SK-N-SH (cell line): ENCODE data around the gene CCDC40.

Source experiments
- CTCF ChIP-seq: fragments of 200-600 bp; sonication (generic); IDR thresholded peaks from 2 replicates; pipeline ENCODE4 v1.6.1; 2017; ENCODE audit warnings: antibody characterized with exemption, mild to moderate bottlenecking, moderate library complexity
- EP300 ChIP-seq, 2 experiments: IDR thresholded peaks; 2 replicates each; pipeline versions ENCODE4 v1.4.0 to v1.6.1; 2012; ENCODE audit warnings: borderline replicate concordance in 1 of 2, low read depth in 1 of 2, low read length in 1 of 2
- NRF1 ChIP-seq: IDR thresholded peaks from 2 replicates; pipeline ENCODE4 v1.6.1; 2012; ENCODE audit warnings: low read depth, mild to moderate bottlenecking, low read length
- POLR2AphosphoS5 ChIP-seq: IDR thresholded peaks from 2 replicates; pipeline ENCODE4 v1.6.1; 2012; ENCODE audit warnings: low read depth, low read length
- REST ChIP-seq: IDR thresholded peaks from 2 replicates; pipeline ENCODE4 v1.6.1; 2012; ENCODE audit warnings: mild to moderate bottlenecking, low read depth, low read length, moderate library complexity
- SIN3A ChIP-seq: IDR thresholded peaks from 2 replicates; pipeline ENCODE4 v1.6.1; 2012; ENCODE audit warnings: low read depth, mild to moderate bottlenecking, low read length, moderate library complexity, borderline replicate concordance
- YY1 ChIP-seq: IDR thresholded peaks from 2 replicates; pipeline ENCODE4 v1.4.0; 2012; ENCODE audit warnings: low read depth, mild to moderate bottlenecking

GRCh38 chr17:80081596-80081995 lies 45.2 kb downstream of the CCDC40 start:
- TF ChIP-seq EP300 (IDR thresholded peaks at IDR 0.05; ENCODE audit: borderline replicate concordance in 1 of 2, low read depth in 1 of 2, low read length in 1 of 2) (no peak), CTCF (no peak), YY1 (no peak), SIN3A (no peak), NRF1 (no peak), POLR2AphosphoS5 (no peak), REST (no peak)
